ENCODE data around the gene YBEY. TPM values are rescaled to one million over a fixed set of nuclear protein-coding genes. Genes with fewer than 3 reads are reported as not detected.

The YBEY gene
- total RNA-seq, 1 donor from 2014 or later = 23.0 TPM

- Mint-ChIP-seq H3K4me1 (no peaks in the 10 kb centered on the region), H3K4me3 (no peak overlapping the region), H3K9me3 (no peaks in the 10 kb centered on the region), H3K27me3 (ENCODE audit: low read depth) (no peaks in the 10 kb centered on the region), H3K27ac (ENCODE audit: unreplicated experiment) (no peak overlapping the region), H3K36me3 (ENCODE audit: low read depth) (peaks cover 9% of the 10 kb centered on the region)
- no peak for TF ChIP-seq CTCF (conservative IDR thresholded peaks at IDR 0.05)
- DNase-seq (ENCODE audit: low read depth, low spot score) = no peak
Observed at GRCh38 chr21:46345861-46346260, 59.7 kb downstream of the YBEY start.

GRCh38 chr21:46346296-46347202, 60.4 kb downstream of the YBEY start:
- Mint-ChIP-seq H3K36me3 (ENCODE audit: low read depth) (peaks cover 9% of the 10 kb centered on the region), H3K27me3 (ENCODE audit: low read depth) (no peaks in the 10 kb centered on the region), H3K4me1 (no peaks in the 10 kb centered on the region), H3K9me3 (no peaks in the 10 kb centered on the region), H3K4me3 (no peak overlapping the region), H3K27ac (ENCODE audit: unreplicated experiment) (no peak overlapping the region)
- no peak for TF ChIP-seq CTCF (conservative IDR thresholded peaks at IDR 0.05)
- no peak for DNase-seq (ENCODE audit: low read depth, low spot score)

GRCh38 chr21:46347203-46347550, 61.0 kb downstream of the YBEY start:
- TF ChIP-seq CTCF (conservative IDR thresholded peaks at IDR 0.05) = no peak
- H3K4me3 Mint-ChIP-seq = no peak overlapping the region
- H3K4me1 Mint-ChIP-seq = no peaks in the 10 kb centered on the region
- H3K9me3 Mint-ChIP-seq = no peaks in the 10 kb centered on the region
- H3K27ac Mint-ChIP-seq (ENCODE audit: unreplicated experiment) = no peak overlapping the region
- peaks cover 9% of the 10 kb centered on the region for H3K36me3 Mint-ChIP-seq (ENCODE audit: low read depth)
- H3K27me3 Mint-ChIP-seq (ENCODE audit: low read depth) = no peaks in the 10 kb centered on the region
- DNase-seq (ENCODE audit: low read depth, low spot score) = no peak

Other genes starting within 250 kb of the YBEY start
- gene COL6A2, start 188.2 kb upstream of the YBEY start, total RNA-seq = 17.8 and 18.5 TPM in 2 replicates
- gene FTCD, start 130.8 kb upstream of the YBEY start, total RNA-seq = 1.4 and 1.8 TPM in 2 replicates
- 27.5 and 28.1 TPM in 2 replicates for gene SPATC1L, start 101.9 kb upstream of the YBEY start, total RNA-seq
- 218 and 225 TPM in 2 replicates for gene LSS, start 57.6 kb upstream of the YBEY start, total RNA-seq
- gene MCM3AP, start 731 bp upstream of the YBEY start, total RNA-seq = 142 and 153 TPM in 2 replicates
- gene C21orf58, start 37.5 kb downstream of the YBEY start, total RNA-seq = 61.0 and 61.5 TPM in 2 replicates
- gene PCNT, start 37.8 kb downstream of the YBEY start, total RNA-seq = 54.8 and 60.4 TPM in 2 replicates
- gene DIP2A, start 172.5 kb downstream of the YBEY start, total RNA-seq = 57.8 and 61.2 TPM in 2 replicates

Measured in neural crest cell (in vitro differentiated cells).